Lung microvascular endothelial cell (primary cell): ENCODE data around the gene GABBR2. TPM values are rescaled to one million over a fixed set of nuclear protein-coding genes. Genes with fewer than 3 reads are reported as not detected.

ENCODE experiments used
- DNase-seq, 2 donors: peaks; one replicate each; pipeline versions ENCODE4 v3.0.0 to v3.0.0-alpha.2; 2010; ENCODE audit warnings: low read depth in 2 of 2
- total RNA-seq: library from RNA; depleted of rRNA; stranded (reverse); fragments of >200 nt; gene quantifications from 2 replicates; pipeline ENCODE4 v1.2.1, GENCODE V29; 2014

GABBR2 gene
- total RNA-seq, 1 donor from 2014 or later = 1.2 TPM

GRCh38 chr9:98444601-98445000 is 264.1 kb downstream of the GABBR2 start:
- DNase-seq = no peak

DNA sequence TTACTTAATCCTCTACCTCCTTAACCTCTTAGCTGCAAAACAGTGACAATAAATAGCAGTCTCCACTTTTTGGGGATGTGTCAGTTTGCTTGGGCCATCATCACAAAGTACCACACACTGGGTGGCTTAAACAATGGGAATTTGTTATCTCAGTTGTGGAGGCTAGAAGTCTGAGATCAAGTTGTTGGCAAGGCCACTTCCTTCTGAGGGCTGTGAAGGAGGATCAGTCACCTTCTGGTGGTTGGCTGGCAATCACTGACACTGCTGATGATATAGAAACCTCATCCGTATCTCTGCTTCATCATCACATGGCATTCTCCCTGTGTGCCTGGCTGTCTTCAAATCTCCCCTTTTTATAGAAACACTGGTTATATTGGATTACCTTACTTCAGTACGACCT is 266.2 kb downstream of the GABBR2 start:
- no peak for DNase-seq

GRCh38 chr9:98442114-98442513 is 266.6 kb downstream of the GABBR2 start:
- DNase-seq = peak in 1 of 2 donors; percentile 13

GRCh38 chr9:98438666-98439065 is 270.1 kb downstream of the GABBR2 start:
- no peak for DNase-seq

DNA sequence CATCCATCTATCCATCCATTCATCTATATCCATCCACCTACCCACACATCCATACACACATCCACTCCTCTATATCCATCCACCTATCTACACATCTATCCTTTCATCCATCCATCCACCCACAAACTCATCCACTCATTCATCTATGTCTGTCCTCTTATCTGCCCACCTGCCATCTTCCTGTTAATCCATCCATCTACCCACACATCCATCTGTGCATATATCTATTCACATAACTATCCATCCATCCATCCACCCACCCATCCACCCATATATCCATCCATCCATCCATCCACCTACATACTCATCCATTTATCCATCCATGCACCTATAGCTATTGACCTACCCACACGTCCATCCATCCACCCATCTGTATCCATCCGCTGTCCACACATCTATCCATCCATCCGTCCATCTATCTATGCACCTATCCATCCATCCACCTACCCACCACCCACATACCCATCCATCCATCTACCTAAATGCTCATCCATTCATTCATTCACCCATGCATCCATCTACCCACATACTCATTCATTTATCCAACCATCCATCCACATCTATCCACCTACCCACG is 271.2 kb downstream of the GABBR2 start:
- DNase-seq = no peak

DNA sequence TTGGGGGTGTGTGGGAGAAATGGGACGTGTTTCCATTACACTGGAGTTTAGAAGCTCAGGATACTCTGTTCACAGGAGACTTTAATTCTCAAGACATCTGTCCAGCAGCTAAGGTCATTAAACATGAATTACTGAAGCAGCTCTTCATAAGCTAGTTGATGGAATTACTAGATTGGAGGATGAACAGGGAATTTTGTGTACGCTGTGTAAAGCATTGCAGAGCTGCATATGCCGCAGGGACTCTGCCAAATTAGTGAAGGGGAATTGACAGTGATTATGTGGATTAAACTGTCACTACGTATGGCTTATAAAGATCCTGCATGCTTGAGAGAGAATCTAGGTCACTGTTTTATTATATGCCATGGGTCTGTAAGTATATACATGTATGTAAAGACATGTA is 275.8 kb downstream of the GABBR2 start:
- no peak for DNase-seq

- DNase-seq = no peak
Measured at GRCh38 chr9:98432134-98432533, 276.6 kb downstream of the GABBR2 start.

GRCh38 chr9:98430535-98431292 is 278.0 kb downstream of the GABBR2 start:
- DNase-seq = peak in 1 of 2 donors; percentile 10

DNA sequence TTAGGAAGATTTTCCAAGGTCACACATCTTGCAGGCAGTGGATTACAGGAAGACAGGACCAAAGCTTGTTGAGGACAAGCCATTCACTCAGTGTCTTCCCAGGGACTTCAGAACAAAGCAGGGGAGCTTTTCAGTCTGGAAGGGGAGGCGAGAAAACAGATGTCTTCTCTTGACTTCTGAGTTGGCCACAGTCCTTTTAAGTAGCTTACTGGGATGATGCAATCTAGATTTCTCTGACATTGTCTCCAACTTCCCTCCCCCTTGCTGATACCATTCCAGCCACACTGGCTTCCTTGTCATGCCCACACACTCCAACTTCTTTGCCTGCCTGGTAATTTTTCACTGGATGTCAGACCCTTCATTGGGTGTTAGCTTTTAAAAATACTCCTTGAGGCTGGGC is 279.1 kb downstream of the GABBR2 start:
- no peak for DNase-seq

- DNase-seq = no peak
Measured at GRCh38 chr9:98428454-98428853, 280.3 kb downstream of the GABBR2 start.

DNA sequence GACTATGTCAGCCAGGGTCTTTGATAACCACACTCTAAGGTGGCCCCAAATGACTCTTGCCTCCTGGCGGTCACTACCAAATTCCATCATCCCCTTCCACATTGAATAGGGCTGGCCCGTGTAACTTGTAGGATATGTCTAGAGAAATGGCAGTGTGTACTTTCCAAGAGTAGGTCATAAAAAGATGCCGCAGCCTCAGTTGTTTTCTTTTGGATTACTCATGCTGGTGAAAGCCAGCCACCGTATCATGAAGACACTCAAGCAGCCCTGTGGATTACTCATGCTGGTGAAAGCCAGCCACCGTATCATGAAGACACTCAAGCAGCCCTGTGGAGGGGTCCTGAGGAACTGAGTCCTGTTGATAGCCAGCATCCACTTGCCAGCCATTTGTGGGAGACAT is 281.2 kb downstream of the GABBR2 start:
- no peak for DNase-seq

GRCh38 chr9:98425079-98425478 is 283.7 kb downstream of the GABBR2 start:
- no peak for DNase-seq

GRCh38 chr9:98419260-98419603 is 289.5 kb downstream of the GABBR2 start:
- no peak for DNase-seq

DNA sequence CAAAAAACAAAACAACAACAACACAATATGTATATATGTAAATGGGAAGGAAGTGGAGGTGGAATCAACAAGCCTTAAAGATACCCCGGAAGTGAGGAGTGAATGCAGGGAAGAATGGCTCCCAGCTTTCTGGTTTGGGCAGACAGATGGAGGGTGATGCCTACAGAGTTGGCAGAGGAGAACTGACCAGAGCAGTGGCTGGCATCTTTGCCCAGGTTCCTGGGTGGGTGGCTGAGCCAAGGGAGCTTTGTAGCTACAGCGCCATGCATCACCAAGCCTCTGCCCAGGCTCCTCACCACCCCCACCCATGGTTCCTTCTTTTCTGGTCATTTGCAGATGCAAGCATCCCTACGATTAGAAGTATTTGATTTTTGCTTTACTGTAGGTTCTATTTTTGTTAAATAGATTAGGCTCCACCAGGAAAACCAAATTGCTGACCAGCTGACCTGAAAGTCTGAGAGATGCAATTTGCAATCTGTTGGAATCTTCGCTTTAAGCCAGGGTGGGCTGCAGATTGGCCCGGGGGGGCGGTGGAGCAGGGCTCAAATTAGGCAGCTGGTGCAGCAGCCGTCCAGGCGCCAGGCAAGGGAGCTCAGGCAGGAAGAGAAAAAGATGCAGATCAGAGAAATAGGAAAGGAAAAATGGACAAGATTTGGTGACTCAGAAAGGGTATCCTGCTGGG is 290.0 kb downstream of the GABBR2 start:
- no peak for DNase-seq

- no peak for DNase-seq
Measured at GRCh38 chr9:98416294-98417248, 292.2 kb downstream of the GABBR2 start.

GRCh38 chr9:98415782-98416181 is 293.0 kb downstream of the GABBR2 start:
- no peak for DNase-seq

GRCh38 chr9:98413084-98413483 is 295.7 kb downstream of the GABBR2 start:
- DNase-seq = no peak

DNA sequence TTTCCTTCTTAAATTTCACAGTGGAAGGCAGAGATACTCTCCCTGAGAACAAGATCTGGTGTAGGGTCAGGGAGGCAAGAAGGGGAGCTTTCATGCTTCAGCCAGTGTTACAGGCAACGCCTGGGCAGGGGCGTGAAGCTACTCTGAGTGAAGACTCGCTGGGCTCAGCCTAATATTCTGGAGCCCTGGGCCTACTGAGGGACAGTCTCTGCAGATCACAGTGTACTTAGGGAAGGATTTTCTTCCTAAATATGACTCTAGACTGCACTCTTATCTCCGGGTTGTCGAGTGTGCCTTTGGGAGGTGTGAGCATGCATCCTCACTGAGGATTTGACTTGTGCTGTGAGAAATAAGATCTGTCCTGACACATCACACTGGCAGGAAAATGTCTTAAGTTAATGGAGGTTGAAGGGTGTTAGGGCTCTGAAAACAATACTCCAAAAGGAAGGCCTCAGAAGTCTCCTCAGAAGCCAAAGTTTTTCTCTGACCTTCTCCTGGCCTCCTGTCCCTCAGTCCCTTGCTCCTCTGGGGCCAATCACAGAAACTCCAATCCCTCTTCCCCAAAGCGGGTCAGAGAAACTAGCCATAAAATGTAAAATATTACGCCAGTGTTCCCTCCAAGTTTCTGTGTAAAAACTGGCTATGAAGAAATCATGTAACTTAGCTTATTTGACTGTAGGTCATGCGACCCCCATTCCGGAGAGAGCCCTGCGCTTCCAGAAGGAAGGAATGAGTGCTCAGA is 296.5 kb downstream of the GABBR2 start:
- no peak for DNase-seq

DNA sequence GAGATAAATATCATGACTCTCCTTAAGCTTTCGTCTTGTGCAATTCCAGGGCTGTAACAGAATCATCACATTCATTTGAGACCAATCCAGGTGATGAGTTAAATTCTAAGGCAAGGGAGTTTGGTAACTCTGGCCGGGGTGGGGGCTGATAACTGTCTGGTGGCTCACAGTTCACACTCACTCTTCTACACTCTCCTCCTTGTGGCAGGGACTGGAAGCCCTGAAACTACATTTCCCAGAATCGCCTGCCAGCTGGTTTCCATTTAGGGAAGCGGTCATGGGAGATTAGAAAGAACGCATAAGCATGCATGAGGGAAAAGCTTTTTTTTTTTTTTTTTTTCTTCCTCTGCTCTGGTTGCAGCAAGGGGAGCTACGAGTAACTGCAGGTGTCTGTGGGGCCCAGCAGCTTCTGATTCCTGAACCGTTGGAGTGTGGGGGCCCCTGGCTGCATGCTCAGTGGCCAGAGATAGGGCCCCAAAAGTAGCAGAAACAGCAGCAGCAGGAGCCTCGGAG is 298.5 kb downstream of the GABBR2 start:
- DNase-seq = peak; percentile 48 to 85

DNA sequence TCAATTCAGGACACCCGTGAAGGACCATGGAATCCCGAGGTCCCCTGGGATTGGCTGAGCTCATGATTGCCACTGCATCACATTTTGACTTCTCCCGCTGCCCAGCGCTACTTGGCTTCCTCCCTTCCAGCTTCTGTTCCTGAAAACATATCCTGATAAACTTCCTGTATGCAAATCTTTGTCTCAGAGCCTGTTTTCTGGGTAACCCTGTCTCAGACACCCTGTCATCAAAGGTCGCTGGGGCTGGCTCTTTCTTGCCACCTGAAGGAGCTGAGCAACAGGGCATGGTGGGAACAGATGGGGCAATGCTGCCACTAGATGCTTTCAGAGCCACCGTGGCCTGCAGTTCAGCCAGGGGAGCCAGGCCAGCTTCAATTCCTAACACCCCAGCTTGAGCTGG is 299.0 kb downstream of the GABBR2 start:
- DNase-seq = peak in 1 of 2 donors; percentile 26

- DNase-seq = no peak
Measured at GRCh38 chr9:98406469-98406868, 302.3 kb downstream of the GABBR2 start.
